HCT116 (cell line): ENCODE results near the gene BOLL. TPM values are rescaled to one million over a fixed set of nuclear protein-coding genes. Genes with fewer than 3 reads are reported as not detected.

Experiments
- ATAC-seq: fragments of 200-7000 bp; cut with Tn5 transposase; 2 replicates; pipeline ENCODE4 v1.9.1; 2020; ENCODE audit warnings: mild to moderate bottlenecking, moderate library complexity
- BruUV-seq: library from RNA; stranded (reverse); fragments of 400-500 nt; replicated peaks from 2 replicates; lab custom pipeline; 2021; lab: Mats Ljungman, UMichigan
- CTCF ChIA-PET: fragments of 300-600 bp; sonication (Branson Sonifier 250); formaldehyde crosslinking; loops from one replicate; lab custom pipeline; 2021; ENCODE audit warnings: antibody characterized with exemption; lab: Charles Lee
- POLR2A ChIA-PET: fragments of 300-600, 350-600 bp; sonication (Branson Sonifier 250); formaldehyde crosslinking; loops from one replicate; lab custom pipeline; 2021; ENCODE audit warnings: antibody characterized with exemption; lab: Charles Lee
- RAD21 ChIA-PET, 2 experiments: fragments of 300-600 bp; sonication (Branson Sonifier 250); formaldehyde crosslinking; loops; one replicate each; lab custom pipeline; 2023; ENCODE audit warnings: low total read pairs in 2 of 2; ENCODE audit not compliant: uncharacterized antibody in 2 of 2, unreplicated experiment in 2 of 2, low non-redundant PET in 1 of 2; lab: Charles Lee
- DNase-seq: peaks from one replicate; pipeline ENCODE4 v3.0.0-alpha.2; 2010; ENCODE audit warnings: low read depth, low spot score
- H2AFZ ChIP-seq: fragments of 200-600 bp; shearing (Covaris generic), sonication (generic); 2 replicates; pipeline ENCODE4 v1.6.1; 2017; ENCODE audit warnings: low read depth, mixed run types, mixed read lengths, antibody characterized with exemption, low read length; ENCODE audit not compliant: poor library complexity, severe bottlenecking
- H3K27ac ChIP-seq: 2 replicates; pipeline ENCODE4 v1.5.1; 2012; ENCODE audit warnings: low read depth, low read length
- H3K27me3 ChIP-seq: fragments of 200-600 bp; sonication (generic); 2 replicates; pipeline ENCODE4 v1.6.1; 2016; ENCODE audit warnings: mixed run types, low read length, mixed read lengths; ENCODE audit not compliant: insufficient read depth
- H3K36me3 ChIP-seq, 2 experiments: fragments of 200-500 bp in 1 of 2; fragments of 200-600 bp in 1 of 2; sonication (Bioruptor generic) in 1 of 2; sonication (generic) in 1 of 2; 2 replicates each; pipeline versions ENCODE4 v1.5.1 to v1.6.1; 2014 to 2016; ENCODE audit warnings: low read length in 2 of 2, inconsistent platforms in 1 of 2, mixed read lengths in 1 of 2, mixed run types in 1 of 2; ENCODE audit not compliant: insufficient read depth in 2 of 2, control insufficient read depth in 1 of 2
- H3K4me1 ChIP-seq, 2 experiments: fragments of 200-600 bp in 1 of 2; sonication (generic) in 1 of 2; 2 replicates each; pipeline versions ENCODE4 v1.5.1 to v1.6.1; 2012 to 2017; ENCODE audit warnings: low read length in 2 of 2, inconsistent platforms in 1 of 2, mild to moderate bottlenecking in 1 of 2, mixed read lengths in 1 of 2, mixed run types in 1 of 2, moderate library complexity in 1 of 2; ENCODE audit not compliant: insufficient read depth in 2 of 2, control insufficient read depth in 1 of 2
- H3K4me2 ChIP-seq: fragments of 200-600 bp; sonication (generic); 2 replicates; pipeline ENCODE4 v1.6.1; 2017; ENCODE audit warnings: mixed run types, low read length, mixed read lengths
- H3K4me3 ChIP-seq, 2 experiments: fragments of 200-600 bp in 1 of 2; sonication (generic) in 1 of 2; replicated peaks in 1 of 2; 2 replicates each; pipeline ENCODE4 v1.5.1; 2011 to 2016; ENCODE audit warnings: low read length in 2 of 2, control low read depth in 1 of 2, low read depth in 1 of 2, mild to moderate bottlenecking in 1 of 2, mixed read lengths in 1 of 2, mixed run types in 1 of 2
- H3K79me2 ChIP-seq: fragments of 200-600 bp; sonication (generic); 2 replicates; pipeline ENCODE4 v1.6.1; 2017; ENCODE audit warnings: mild to moderate bottlenecking, mixed run types, low read length, moderate library complexity, mixed read lengths; ENCODE audit not compliant: insufficient read depth
- H3K9ac ChIP-seq: fragments of 200-600 bp; sonication (generic); 2 replicates; pipeline ENCODE4 v1.6.1; 2016; ENCODE audit warnings: low read length, mixed read lengths
- H3K9me2 ChIP-seq: fragments of 200-600 bp; sonication (generic), shearing (Covaris generic); 2 replicates; pipeline ENCODE4 v1.6.1; 2017; ENCODE audit warnings: mixed run types, mild to moderate bottlenecking, moderate library complexity; ENCODE audit not compliant: insufficient read depth
- H3K9me3 ChIP-seq, 2 experiments: fragments of 200-500 bp in 1 of 2; fragments of 200-600 bp in 1 of 2; sonication (Bioruptor generic) in 1 of 2; sonication (generic) in 1 of 2; 2 replicates each; pipeline ENCODE4 v1.6.1; 2014 to 2017; ENCODE audit warnings: low read length in 2 of 2, mixed read lengths in 2 of 2, inconsistent platforms in 1 of 2, low read depth in 1 of 2, mild to moderate bottlenecking in 1 of 2, mixed run types in 1 of 2, moderate library complexity in 1 of 2; ENCODE audit not compliant: control insufficient read depth in 1 of 2, insufficient read depth in 1 of 2
- H4K20me1 ChIP-seq: fragments of 200-600 bp; sonication (generic), shearing (Covaris generic); 2 replicates; pipeline ENCODE4 v1.6.1; 2017; ENCODE audit warnings: mixed run types, mild to moderate bottlenecking, moderate library complexity; ENCODE audit not compliant: insufficient read depth
- CBX3 ChIP-seq: IDR thresholded peaks from 2 replicates; pipeline ENCODE4 v1.6.1; 2012; ENCODE audit warnings: low read depth
- CEBPB ChIP-seq: IDR thresholded peaks from 2 replicates; pipeline ENCODE4 v1.6.1; 2012; ENCODE audit warnings: low read depth
- EGR1 ChIP-seq: IDR thresholded peaks from 2 replicates; pipeline ENCODE4 v1.6.1; 2012; ENCODE audit warnings: low read depth
- ELF1 ChIP-seq: IDR thresholded peaks from 2 replicates; pipeline ENCODE4 v1.6.1; 2012; ENCODE audit warnings: low read depth, borderline replicate concordance
- EZH2 ChIP-seq: fragments of 200-600 bp; sonication (generic); IDR thresholded peaks from 2 replicates; pipeline ENCODE4 v1.6.1; 2017; ENCODE audit warnings: antibody characterized with exemption, mixed run types
- EZH2phosphoT487 ChIP-seq: fragments of 200-600 bp; IDR thresholded peaks from 2 replicates; pipeline ENCODE4 v1.6.1; 2018; ENCODE audit warnings: antibody characterized with exemption, borderline replicate concordance
- JUND ChIP-seq: IDR thresholded peaks from 2 replicates; pipeline ENCODE4 v1.6.1; 2012
- POLR2A ChIP-seq: IDR thresholded peaks from 2 replicates; pipeline ENCODE4 v1.7.0; 2011; ENCODE audit warnings: borderline replicate concordance; ENCODE audit not compliant: insufficient read depth, insufficient read length; ENCODE audit errors: extremely low read depth
- POLR2AphosphoS5 ChIP-seq: IDR thresholded peaks from 2 replicates; pipeline ENCODE4 v1.6.1; 2011; ENCODE audit warnings: mild to moderate bottlenecking, low read depth, low read length, moderate library complexity
- RAD21 ChIP-seq: IDR thresholded peaks from 2 replicates; pipeline ENCODE4 v1.6.1; 2012; ENCODE audit warnings: low read depth, mild to moderate bottlenecking
- SIN3A ChIP-seq: IDR thresholded peaks from 2 replicates; pipeline ENCODE4 v1.6.1; 2012; ENCODE audit warnings: low read depth
- SRF ChIP-seq: IDR thresholded peaks from 2 replicates; pipeline ENCODE4 v1.6.1; 2012; ENCODE audit warnings: low read depth
- TCF7L2 ChIP-seq: IDR thresholded peaks from 2 replicates; pipeline ENCODE4 v1.7.0; 2011; ENCODE audit warnings: borderline replicate concordance, inconsistent platforms; ENCODE audit not compliant: insufficient read depth, insufficient read length; ENCODE audit errors: extremely low read depth
- YY1 ChIP-seq: IDR thresholded peaks from 2 replicates; pipeline ENCODE4 v1.6.1; 2011; ENCODE audit warnings: low read length, low read depth, moderate library complexity, mild to moderate bottlenecking; ENCODE audit not compliant: insufficient replicate concordance; ENCODE audit errors: extremely low read depth
- ZFX ChIP-seq: fragments of 450-650 bp; IDR thresholded peaks from 2 replicates; pipeline ENCODE4 v1.6.1; 2017
- intact Hi-C: fragments of 100-400 bp; cut with micrococcal nuclease; formaldehyde crosslinking; loops from 2 replicates; pipeline ENCODE4 v1.10.0; 2022
- total RNA-seq: library from RNA; stranded (reverse); gene quantifications from one replicate; pipeline ENCODE4 v1.2.1, GENCODE V29; 2021; ENCODE audit not compliant: unreplicated experiment
- TF ChIP-seq, protein P1 (sequence below): IDR thresholded peaks from 2 replicates; pipeline ENCODE4 v1.6.1; 2012; ENCODE audit warnings: low read depth
- TF ChIP-seq, protein P2 (sequence below): IDR thresholded peaks from 2 replicates; pipeline ENCODE4 v1.6.1; 2011; ENCODE audit warnings: mild to moderate bottlenecking, low read length, moderate library complexity; ENCODE audit not compliant: insufficient replicate concordance; ENCODE audit errors: extremely low read depth
- TF ChIP-seq, protein P3 (sequence below): IDR thresholded peaks from 2 replicates; pipeline ENCODE4 v1.6.1; 2012
- TF ChIP-seq, protein P4 (sequence below): IDR thresholded peaks from 2 replicates; pipeline ENCODE4 v1.6.1; 2012

Gene BOLL
- total RNA-seq, 1 experiment from 2014 or later = not detected

DNA sequence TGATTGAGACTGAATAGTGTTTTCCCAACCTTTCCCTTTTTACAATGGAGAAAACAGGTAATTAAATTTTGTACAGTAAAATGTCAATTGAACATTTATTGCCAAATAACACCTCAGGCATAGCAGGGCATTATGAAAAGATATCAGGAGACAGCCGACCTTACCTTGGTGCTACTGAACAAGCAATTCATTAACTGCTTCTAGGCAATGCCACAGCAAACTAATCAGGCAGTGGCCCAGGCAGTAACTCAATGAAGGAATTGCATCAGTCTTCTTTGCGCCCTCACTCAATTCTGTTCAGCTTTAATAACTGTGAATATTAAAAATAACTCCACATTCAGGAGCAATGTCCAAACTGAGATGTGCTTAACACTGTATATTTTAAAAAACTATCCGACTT is 25.4 kb upstream of the BOLL start:
- Histone ChIP-seq H3K9ac (no peak overlapping the region), H3K36me3 (no peaks in the 10 kb centered on the region), H3K27ac (no peak overlapping the region), H3K4me3 (no peak overlapping the region), H3K9me2 (no peaks in the 10 kb centered on the region), H4K20me1 (no peaks in the 10 kb centered on the region), H2AFZ (no peak overlapping the region), H3K4me2 (no peak overlapping the region), H3K79me2 (no peaks in the 10 kb centered on the region), H3K27me3 (peaks cover 19% of the 10 kb centered on the region; the same call in 1 of the 2 replicates), H3K4me1 (no peaks in the 10 kb centered on the region), H3K9me3 (no peaks in the 10 kb centered on the region)
- intact Hi-C loops = no loop called here
- ATAC-seq = no peak
- DNase-seq = no peak
- RAD21 ChIA-PET = no interaction called here
- BruUV-seq = no TSS peak
- CTCF ChIA-PET = no interaction called here
- TF ChIP-seq EGR1 (no peak), SIN3A (no peak), POLR2AphosphoS5 (no peak), POLR2A (no peak), EZH2phosphoT487 (no peak), EZH2 (no peak), ELF1 (no peak), RAD21 (no peak), SRF (no peak), ZFX (no peak), TCF7L2 (no peak), CBX3 (no peak), YY1 (no peak), JUND (no peak), CEBPB (no peak)
- TF ChIP-seq, protein P1, sequence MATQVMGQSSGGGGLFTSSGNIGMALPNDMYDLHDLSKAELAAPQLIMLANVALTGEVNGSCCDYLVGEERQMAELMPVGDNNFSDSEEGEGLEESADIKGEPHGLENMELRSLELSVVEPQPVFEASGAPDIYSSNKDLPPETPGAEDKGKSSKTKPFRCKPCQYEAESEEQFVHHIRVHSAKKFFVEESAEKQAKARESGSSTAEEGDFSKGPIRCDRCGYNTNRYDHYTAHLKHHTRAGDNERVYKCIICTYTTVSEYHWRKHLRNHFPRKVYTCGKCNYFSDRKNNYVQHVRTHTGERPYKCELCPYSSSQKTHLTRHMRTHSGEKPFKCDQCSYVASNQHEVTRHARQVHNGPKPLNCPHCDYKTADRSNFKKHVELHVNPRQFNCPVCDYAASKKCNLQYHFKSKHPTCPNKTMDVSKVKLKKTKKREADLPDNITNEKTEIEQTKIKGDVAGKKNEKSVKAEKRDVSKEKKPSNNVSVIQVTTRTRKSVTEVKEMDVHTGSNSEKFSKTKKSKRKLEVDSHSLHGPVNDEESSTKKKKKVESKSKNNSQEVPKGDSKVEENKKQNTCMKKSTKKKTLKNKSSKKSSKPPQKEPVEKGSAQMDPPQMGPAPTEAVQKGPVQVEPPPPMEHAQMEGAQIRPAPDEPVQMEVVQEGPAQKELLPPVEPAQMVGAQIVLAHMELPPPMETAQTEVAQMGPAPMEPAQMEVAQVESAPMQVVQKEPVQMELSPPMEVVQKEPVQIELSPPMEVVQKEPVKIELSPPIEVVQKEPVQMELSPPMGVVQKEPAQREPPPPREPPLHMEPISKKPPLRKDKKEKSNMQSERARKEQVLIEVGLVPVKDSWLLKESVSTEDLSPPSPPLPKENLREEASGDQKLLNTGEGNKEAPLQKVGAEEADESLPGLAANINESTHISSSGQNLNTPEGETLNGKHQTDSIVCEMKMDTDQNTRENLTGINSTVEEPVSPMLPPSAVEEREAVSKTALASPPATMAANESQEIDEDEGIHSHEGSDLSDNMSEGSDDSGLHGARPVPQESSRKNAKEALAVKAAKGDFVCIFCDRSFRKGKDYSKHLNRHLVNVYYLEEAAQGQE = no peak
- TF ChIP-seq, protein P2, sequence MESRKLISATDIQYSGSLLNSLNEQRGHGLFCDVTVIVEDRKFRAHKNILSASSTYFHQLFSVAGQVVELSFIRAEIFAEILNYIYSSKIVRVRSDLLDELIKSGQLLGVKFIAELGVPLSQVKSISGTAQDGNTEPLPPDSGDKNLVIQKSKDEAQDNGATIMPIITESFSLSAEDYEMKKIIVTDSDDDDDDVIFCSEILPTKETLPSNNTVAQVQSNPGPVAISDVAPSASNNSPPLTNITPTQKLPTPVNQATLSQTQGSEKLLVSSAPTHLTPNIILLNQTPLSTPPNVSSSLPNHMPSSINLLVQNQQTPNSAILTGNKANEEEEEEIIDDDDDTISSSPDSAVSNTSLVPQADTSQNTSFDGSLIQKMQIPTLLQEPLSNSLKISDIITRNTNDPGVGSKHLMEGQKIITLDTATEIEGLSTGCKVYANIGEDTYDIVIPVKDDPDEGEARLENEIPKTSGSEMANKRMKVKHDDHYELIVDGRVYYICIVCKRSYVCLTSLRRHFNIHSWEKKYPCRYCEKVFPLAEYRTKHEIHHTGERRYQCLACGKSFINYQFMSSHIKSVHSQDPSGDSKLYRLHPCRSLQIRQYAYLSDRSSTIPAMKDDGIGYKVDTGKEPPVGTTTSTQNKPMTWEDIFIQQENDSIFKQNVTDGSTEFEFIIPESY = no peak
- TF ChIP-seq, protein P3, sequence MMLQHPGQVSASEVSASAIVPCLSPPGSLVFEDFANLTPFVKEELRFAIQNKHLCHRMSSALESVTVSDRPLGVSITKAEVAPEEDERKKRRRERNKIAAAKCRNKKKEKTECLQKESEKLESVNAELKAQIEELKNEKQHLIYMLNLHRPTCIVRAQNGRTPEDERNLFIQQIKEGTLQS = no peak
- TF ChIP-seq, protein P4, sequence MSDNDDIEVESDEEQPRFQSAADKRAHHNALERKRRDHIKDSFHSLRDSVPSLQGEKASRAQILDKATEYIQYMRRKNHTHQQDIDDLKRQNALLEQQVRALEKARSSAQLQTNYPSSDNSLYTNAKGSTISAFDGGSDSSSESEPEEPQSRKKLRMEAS = no peak
- POLR2A ChIA-PET = no interaction called here
